T-helper 17 cell (primary cell): ENCODE results near the gene SCN3B. TPM values are rescaled to one million over a fixed set of nuclear protein-coding genes. Genes with fewer than 3 reads are reported as not detected.
A peak's percentile ranks its signal among the peaks of the same experiment; 100 is the strongest.

Source experiments
- ATAC-seq: fragments of 150-1000 bp; cut with Tn5 transposase; 2 replicates; pipeline ENCODE4 v1.10.0; 2021; ENCODE audit warnings: mild to moderate bottlenecking, moderate library complexity
- DNase-seq, 3 donors: peaks; one replicate each; pipeline versions ENCODE4 v3.0.0 to v3.0.0-alpha.2; 2020 to 2021
- H3K9me3 ChIP-seq: one replicate; pipeline ENCODE4 v1.7.0; 2013; ENCODE audit warnings: low read length, mild to moderate bottlenecking; ENCODE audit not compliant: control insufficient read depth, poor library complexity, severe bottlenecking
- H3K27ac Mint-ChIP-seq: one replicate; pipeline ENCODE4 v1.8.0; 2022; ENCODE audit warnings: mild to moderate bottlenecking, moderate library complexity, mixed read lengths
- H3K27me3 Mint-ChIP-seq: one replicate; pipeline ENCODE4 v1.8.0; 2022; ENCODE audit warnings: mixed read lengths
- H3K36me3 Mint-ChIP-seq: one replicate; pipeline ENCODE4 v1.8.0; 2022; ENCODE audit warnings: low read depth, mixed read lengths
- H3K4me1 Mint-ChIP-seq: one replicate; pipeline ENCODE4 v1.8.0; 2022; ENCODE audit warnings: mild to moderate bottlenecking, mixed read lengths
- H3K4me3 Mint-ChIP-seq: one replicate; pipeline ENCODE4 v1.8.0; 2022; ENCODE audit warnings: mild to moderate bottlenecking, moderate library complexity, mixed read lengths
- total RNA-seq, 4 donors: library from RNA in 2 of 4; stranded (reverse) in 2 of 4; gene quantifications; one replicate each; pipeline ENCODE4 v1.2.3 and lab custom pipeline; 2022 to 2026

SCN3B gene
- total RNA-seq, 2 donors from 2014 or later: not detected

GRCh38 chr11:123645286-123645975 lies 9.0 kb downstream of the SCN3B start:
- ATAC-seq (no peak), DNase-seq (no peak)
- H3K4me1 Mint-ChIP-seq: peaks cover 4% of the 10 kb centered on the region
- no peaks in the 10 kb centered on the region for H3K9me3 ChIP-seq
- no peak overlapping the region for H3K27ac Mint-ChIP-seq
- H3K36me3 Mint-ChIP-seq: peaks cover 8% of the 10 kb centered on the region
- no peak overlapping the region for H3K4me3 Mint-ChIP-seq
- peaks cover 60% of the 10 kb centered on the region for H3K27me3 Mint-ChIP-seq

GRCh38 chr11:123642435-123642834 lies 12.0 kb downstream of the SCN3B start:
- H3K4me3 Mint-ChIP-seq: no peak overlapping the region
- DNase-seq: no peak
- no peak overlapping the region for H3K27ac Mint-ChIP-seq
- H3K27me3 Mint-ChIP-seq: peaks cover 72% of the 10 kb centered on the region
- no peaks in the 10 kb centered on the region for H3K9me3 ChIP-seq
- H3K36me3 Mint-ChIP-seq: peaks cover 6% of the 10 kb centered on the region
- ATAC-seq: no peak
- peaks cover 4% of the 10 kb centered on the region for H3K4me1 Mint-ChIP-seq

GRCh38 chr11:123641495-123641840 lies 13.0 kb downstream of the SCN3B start:
- Mint-ChIP-seq H3K27ac (no peak overlapping the region), H3K4me1 (peaks cover 4% of the 10 kb centered on the region), H3K36me3 (peaks cover 3% of the 10 kb centered on the region), H3K27me3 (peaks cover 73% of the 10 kb centered on the region), H3K4me3 (no peak overlapping the region)
- DNase-seq: no peak
- H3K9me3 ChIP-seq: no peaks in the 10 kb centered on the region
- no peak for ATAC-seq

- no peak overlapping the region for H3K4me3 Mint-ChIP-seq
Measured at GRCh38 chr11:123640677-123641494, 13.5 kb downstream of the SCN3B start.

GRCh38 chr11:123640029-123640428 lies 14.4 kb downstream of the SCN3B start:
- H3K27ac Mint-ChIP-seq: no peak overlapping the region
- peaks cover 4% of the 10 kb centered on the region for H3K4me1 Mint-ChIP-seq
- no peak for ATAC-seq
- H3K36me3 Mint-ChIP-seq: no peaks in the 10 kb centered on the region
- peaks cover 66% of the 10 kb centered on the region for H3K27me3 Mint-ChIP-seq
- no peak overlapping the region for H3K4me3 Mint-ChIP-seq
- H3K9me3 ChIP-seq: no peaks in the 10 kb centered on the region
- DNase-seq: no peak

More at GRCh38 chr11:123640677-123641494, 13.5 kb downstream of the SCN3B start:
- DNase-seq (peak in 1 of 3 donors; percentile 14), ATAC-seq (peak; percentile 68)
- H3K4me1 Mint-ChIP-seq: peaks cover 4% of the 10 kb centered on the region
- H3K9me3 ChIP-seq: no peaks in the 10 kb centered on the region
- peaks cover 70% of the 10 kb centered on the region for H3K27me3 Mint-ChIP-seq
- H3K36me3 Mint-ChIP-seq: no peaks in the 10 kb centered on the region
- no peak overlapping the region for H3K27ac Mint-ChIP-seq

GRCh38 chr11:123630126-123630608 lies 24.3 kb downstream of the SCN3B start:
- Mint-ChIP-seq H3K27ac (no peak overlapping the region), H3K4me1 (peaks cover 6% of the 10 kb centered on the region), H3K36me3 (no peaks in the 10 kb centered on the region), H3K4me3 (no peak overlapping the region), H3K27me3 (peaks cover 11% of the 10 kb centered on the region)
- ATAC-seq: no peak
- no peak for DNase-seq
- H3K9me3 ChIP-seq: no peaks in the 10 kb centered on the region

- no peak for DNase-seq
- H3K27me3 Mint-ChIP-seq: peaks cover 7% of the 10 kb centered on the region
- peaks cover 6% of the 10 kb centered on the region for H3K4me1 Mint-ChIP-seq
- H3K36me3 Mint-ChIP-seq: no peaks in the 10 kb centered on the region
- no peak overlapping the region for H3K27ac Mint-ChIP-seq
- H3K9me3 ChIP-seq: no peaks in the 10 kb centered on the region
- ATAC-seq: no peak
- H3K4me3 Mint-ChIP-seq: no peak overlapping the region
Measured at GRCh38 chr11:123628936-123629683, 25.3 kb downstream of the SCN3B start.

- Mint-ChIP-seq H3K36me3 (peaks cover 3% of the 10 kb centered on the region), H3K4me3 (no peak overlapping the region), H3K27me3 (no peaks in the 10 kb centered on the region), H3K4me1 (peaks cover 2% of the 10 kb centered on the region), H3K27ac (no peak overlapping the region)
- no peaks in the 10 kb centered on the region for H3K9me3 ChIP-seq
- ATAC-seq: no peak
- no peak for DNase-seq
Measured at GRCh38 chr11:123624974-123625373, 29.4 kb downstream of the SCN3B start.

GRCh38 chr11:123622576-123622975 lies 31.8 kb downstream of the SCN3B start:
- Mint-ChIP-seq H3K27ac (no peak overlapping the region), H3K36me3 (peaks cover 15% of the 10 kb centered on the region), H3K4me1 (peaks cover 4% of the 10 kb centered on the region), H3K4me3 (no peak overlapping the region), H3K27me3 (no peaks in the 10 kb centered on the region)
- no peaks in the 10 kb centered on the region for H3K9me3 ChIP-seq
- no peak for ATAC-seq
- DNase-seq: no peak

- H3K4me3 Mint-ChIP-seq: no peak overlapping the region
- peaks cover 26% of the 10 kb centered on the region for H3K36me3 Mint-ChIP-seq
- H3K27ac Mint-ChIP-seq: no peak overlapping the region
- no peak for DNase-seq
- no peaks in the 10 kb centered on the region for H3K27me3 Mint-ChIP-seq
- no peaks in the 10 kb centered on the region for H3K9me3 ChIP-seq
- H3K4me1 Mint-ChIP-seq: peaks cover 2% of the 10 kb centered on the region
- no peak for ATAC-seq
Measured at GRCh38 chr11:123616505-123617198, 37.8 kb downstream of the SCN3B start.

- peaks cover 22% of the 10 kb centered on the region for H3K36me3 Mint-ChIP-seq
- H3K4me3 Mint-ChIP-seq: no peak overlapping the region
- no peak for DNase-seq
- H3K27ac Mint-ChIP-seq: no peak overlapping the region
- ATAC-seq: no peak
- H3K4me1 Mint-ChIP-seq: peaks cover 2% of the 10 kb centered on the region
- no peaks in the 10 kb centered on the region for H3K27me3 Mint-ChIP-seq
- no peaks in the 10 kb centered on the region for H3K9me3 ChIP-seq
Measured at GRCh38 chr11:123611698-123612097, 42.7 kb downstream of the SCN3B start.

- ATAC-seq: no peak
- H3K9me3 ChIP-seq: no peaks in the 10 kb centered on the region
- Mint-ChIP-seq H3K27ac (no peak overlapping the region), H3K4me1 (peaks cover 2% of the 10 kb centered on the region), H3K27me3 (no peaks in the 10 kb centered on the region), H3K36me3 (peaks cover 19% of the 10 kb centered on the region), H3K4me3 (no peak overlapping the region)
- DNase-seq: no peak
Measured at GRCh38 chr11:123608945-123609344, 45.5 kb downstream of the SCN3B start.

GRCh38 chr11:123608371-123608770 lies 46.1 kb downstream of the SCN3B start:
- no peak for DNase-seq
- Mint-ChIP-seq H3K36me3 (peaks cover 23% of the 10 kb centered on the region), H3K4me1 (peaks cover 2% of the 10 kb centered on the region), H3K4me3 (no peak overlapping the region), H3K27me3 (no peaks in the 10 kb centered on the region), H3K27ac (no peak overlapping the region)
- no peaks in the 10 kb centered on the region for H3K9me3 ChIP-seq
- ATAC-seq: no peak
